Measurements from ENCODE around the gene MANBA. TPM values are rescaled to one million over a fixed set of nuclear protein-coding genes. Genes with fewer than 3 reads are reported as not detected.

The MANBA gene
- total and polyA plus RNA-seq, 2 of the 13 experiments (the other 11 are each of a cell fraction or from before 2014, with no cell fraction given): 11.7 to 33.3 TPM

- TF ChIP-seq ZNF777 (CRISPR knock-in tag; IDR thresholded peaks at IDR 0.05) (peak; percentile 90), NR2F2 (IDR thresholded peaks at IDR 0.05; ENCODE audit: borderline replicate concordance, low read depth) (peak; percentile 86), ZNF234 (CRISPR knock-in tag; conservative IDR thresholded peaks at IDR 0.05) (no peak), HNF4G (IDR thresholded peaks at IDR 0.05; ENCODE audit: borderline replicate concordance, low read depth, low read length) (no peak), HNF4G (CRISPR knock-in tag; IDR thresholded peaks at IDR 0.05; ENCODE audit: borderline replicate concordance, low read depth) (peak; percentile 41; the same call in 1 of the 2 replicates), NFYB (CRISPR knock-in tag; IDR thresholded peaks at IDR 0.05) (0 out of 2 replicates have a peak, but pooled peaks have one; percentile 28), ZNF598 (CRISPR knock-in tag; IDR thresholded peaks at IDR 0.05; ENCODE audit: borderline replicate concordance) (peak; percentile 63; the same call in 1 of the 2 replicates), SOX13 (IDR thresholded peaks at IDR 0.05) (no peak), SOX13 (CRISPR knock-in tag; conservative IDR thresholded peaks at IDR 0.05 in 1 of 2, IDR thresholded peaks at IDR 0.05 in 1 of 2) (peak in 1 of 2 experiments; percentile 59; a peak in 1 of 4 replicates), MEIS2 (CRISPR knock-in tag; IDR thresholded peaks at IDR 0.05) (0 out of 2 replicates have a peak, but pooled peaks have one; percentile 43), PHF21A (CRISPR knock-in tag; IDR thresholded peaks at IDR 0.05) (peak; percentile 71), GATAD2A (CRISPR knock-in tag; IDR thresholded peaks at IDR 0.05) (peak; percentile 81), KLF9 (CRISPR knock-in tag; IDR thresholded peaks at IDR 0.05; ENCODE audit: low read depth) (no peak), ZFP91 (CRISPR knock-in tag; IDR thresholded peaks at IDR 0.05; ENCODE audit: borderline replicate concordance) (peak; percentile 35; the same call in 1 of the 2 replicates), NFYC (CRISPR knock-in tag; IDR thresholded peaks at IDR 0.05) (0 out of 2 replicates have a peak, but pooled peaks have one; percentile 11), KAT8 (CRISPR knock-in tag; IDR thresholded peaks at IDR 0.05) (0 out of 2 replicates have a peak, but pooled peaks have one; percentile 41), ZSCAN31 (CRISPR knock-in tag; IDR thresholded peaks at IDR 0.05; ENCODE audit: low read depth) (0 out of 2 replicates have a peak, but pooled peaks have one; percentile 51), MYC (CRISPR knock-in tag; IDR thresholded peaks at IDR 0.05; ENCODE audit: borderline replicate concordance) (0 out of 2 replicates have a peak, but pooled peaks have one; percentile 31), RXRB (CRISPR knock-in tag; IDR thresholded peaks at IDR 0.05; ENCODE audit: borderline replicate concordance) (peak; percentile 79), ZBTB3 (CRISPR knock-in tag; IDR thresholded peaks at IDR 0.05; ENCODE audit: borderline replicate concordance, low read depth) (0 out of 2 replicates have a peak, but pooled peaks have one; percentile 45), DMAP1 (CRISPR knock-in tag; IDR thresholded peaks at IDR 0.05) (0 out of 2 replicates have a peak, but pooled peaks have one; percentile 27), SOX6 (IDR thresholded peaks at IDR 0.05) (no peak), SOX6 (CRISPR knock-in tag; IDR thresholded peaks at IDR 0.05) (peak; percentile 39; the same call in 1 of the 2 replicates), TBX2 (CRISPR knock-in tag; IDR thresholded peaks at IDR 0.05; ENCODE audit: borderline replicate concordance) (peak; percentile 70; the same call in 1 of the 2 replicates), SOX5 (CRISPR knock-in tag; IDR thresholded peaks at IDR 0.05; ENCODE audit: borderline replicate concordance) (peak; percentile 60), GZF1 (CRISPR knock-in tag; IDR thresholded peaks at IDR 0.05) (no peak)
- TF ChIP-seq, protein P1, sequence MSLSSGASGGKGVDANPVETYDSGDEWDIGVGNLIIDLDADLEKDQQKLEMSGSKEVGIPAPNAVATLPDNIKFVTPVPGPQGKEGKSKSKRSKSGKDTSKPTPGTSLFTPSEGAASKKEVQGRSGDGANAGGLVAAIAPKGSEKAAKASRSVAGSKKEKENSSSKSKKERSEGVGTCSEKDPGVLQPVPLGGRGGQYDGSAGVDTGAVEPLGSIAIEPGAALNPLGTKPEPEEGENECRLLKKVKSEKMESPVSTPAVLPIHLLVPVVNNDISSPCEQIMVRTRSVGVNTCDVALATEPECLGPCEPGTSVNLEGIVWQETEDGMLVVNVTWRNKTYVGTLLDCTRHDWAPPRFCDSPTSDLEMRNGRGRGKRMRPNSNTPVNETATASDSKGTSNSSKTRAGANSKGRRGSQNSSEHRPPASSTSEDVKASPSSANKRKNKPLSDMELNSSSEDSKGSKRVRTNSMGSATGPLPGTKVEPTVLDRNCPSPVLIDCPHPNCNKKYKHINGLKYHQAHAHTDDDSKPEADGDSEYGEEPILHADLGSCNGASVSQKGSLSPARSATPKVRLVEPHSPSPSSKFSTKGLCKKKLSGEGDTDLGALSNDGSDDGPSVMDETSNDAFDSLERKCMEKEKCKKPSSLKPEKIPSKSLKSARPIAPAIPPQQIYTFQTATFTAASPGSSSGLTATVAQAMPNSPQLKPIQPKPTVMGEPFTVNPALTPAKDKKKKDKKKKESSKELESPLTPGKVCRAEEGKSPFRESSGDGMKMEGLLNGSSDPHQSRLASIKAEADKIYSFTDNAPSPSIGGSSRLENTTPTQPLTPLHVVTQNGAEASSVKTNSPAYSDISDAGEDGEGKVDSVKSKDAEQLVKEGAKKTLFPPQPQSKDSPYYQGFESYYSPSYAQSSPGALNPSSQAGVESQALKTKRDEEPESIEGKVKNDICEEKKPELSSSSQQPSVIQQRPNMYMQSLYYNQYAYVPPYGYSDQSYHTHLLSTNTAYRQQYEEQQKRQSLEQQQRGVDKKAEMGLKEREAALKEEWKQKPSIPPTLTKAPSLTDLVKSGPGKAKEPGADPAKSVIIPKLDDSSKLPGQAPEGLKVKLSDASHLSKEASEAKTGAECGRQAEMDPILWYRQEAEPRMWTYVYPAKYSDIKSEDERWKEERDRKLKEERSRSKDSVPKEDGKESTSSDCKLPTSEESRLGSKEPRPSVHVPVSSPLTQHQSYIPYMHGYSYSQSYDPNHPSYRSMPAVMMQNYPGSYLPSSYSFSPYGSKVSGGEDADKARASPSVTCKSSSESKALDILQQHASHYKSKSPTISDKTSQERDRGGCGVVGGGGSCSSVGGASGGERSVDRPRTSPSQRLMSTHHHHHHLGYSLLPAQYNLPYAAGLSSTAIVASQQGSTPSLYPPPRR (CRISPR knock-in tag; IDR thresholded peaks at IDR 0.05; ENCODE audit: borderline replicate concordance): peak; percentile 64; the same call in 1 of the 2 replicates
These were observed 18.0 kb upstream of the MANBA start (continued) for GRCh38 chr4:102778720-102779119.
